HG02938 (cell line): ENCODE results near the gene GPR15.

Experiments used
- ATAC-seq: cut with Tn5 transposase; IDR thresholded peaks from one replicate; pipeline ENCODE4 v1.9.1; 2021; ENCODE audit warnings: mild to moderate bottlenecking, moderate library complexity; ENCODE audit not compliant: unreplicated experiment

GPR15 gene

GRCh38 chr3:98531622-98532274 lies at the start of gene GPR15:
TSS of gene GPR15 (plus strand) at chr3:98531978. CDS start at chr3:98532034, 56 bp downstream.
- no peak for ATAC-seq

GRCh38 chr3:98482717-98483482 lies 48.9 kb upstream of the GPR15 start:
- ATAC-seq = no peak

- no peak for ATAC-seq
These were observed 48.2 kb upstream of the GPR15 start for GRCh38 chr3:98483626-98484025.

- no peak for ATAC-seq
These were observed 34.4 kb upstream of the GPR15 start, which contains the start of gene OR5K2 for GRCh38 chr3:98497381-98497780. TSS of gene OR5K2 (plus strand) at chr3:98497681. CDS start at chr3:98497681, 0 bp downstream.

GRCh38 chr3:98500019-98500418 lies 31.8 kb upstream of the GPR15 start:
- ATAC-seq = no peak

- no peak for ATAC-seq
These were observed 30.5 kb upstream of the GPR15 start for GRCh38 chr3:98501270-98501669.

- ATAC-seq = no peak
These were observed 29.8 kb upstream of the GPR15 start for GRCh38 chr3:98501863-98502576.

GRCh38 chr3:98504539-98504938 lies 27.2 kb upstream of the GPR15 start:
- ATAC-seq = no peak

- ATAC-seq = no peak
These were observed 23.2 kb upstream of the GPR15 start for GRCh38 chr3:98508582-98508981.

GRCh38 chr3:98512576-98512975 lies 19.2 kb upstream of the GPR15 start:
- ATAC-seq = no peak

GRCh38 chr3:98513091-98513511 lies 18.7 kb upstream of the GPR15 start:
- no peak for ATAC-seq

- no peak for ATAC-seq
These were observed 18.0 kb upstream of the GPR15 start for GRCh38 chr3:98513736-98514135.

- no peak for ATAC-seq
These were observed 16.8 kb upstream of the GPR15 start for GRCh38 chr3:98514948-98515347.

GRCh38 chr3:98518816-98519215 lies 13.0 kb upstream of the GPR15 start:
- ATAC-seq = no peak

- ATAC-seq = no peak
These were observed 12.4 kb upstream of the GPR15 start for GRCh38 chr3:98519351-98519750.

- ATAC-seq = peak; percentile 49
These were observed 9.8 kb upstream of the GPR15 start for GRCh38 chr3:98521897-98522543.

- ATAC-seq = peak; percentile 87
These were observed 9.1 kb upstream of the GPR15 start, which contains the start of gene CLDND1 for GRCh38 chr3:98522544-98523281. TSS of gene CLDND1 (minus strand) at chr3:98522902. CDS start at chr3:98521424, 1,478 bp downstream.

GRCh38 chr3:98525494-98525893 lies 6.3 kb upstream of the GPR15 start:
- no peak for ATAC-seq

GRCh38 chr3:98528474-98529346 lies 3.1 kb upstream of the GPR15 start:
- ATAC-seq = no peak
